HepG2 (cell line): ENCODE measurements around the gene ASAP2. TPM values are rescaled to one million over a fixed set of nuclear protein-coding genes. Genes with fewer than 3 reads are reported as not detected.

Source experiments
- polyA plus RNA-seq, 8 experiments: library from polyadenylated mRNA; depleted of rRNA in 3 of 8; stranded (reverse) in 7 of 8; unstranded in 1 of 8; fragments of >200 nt; fragmentation: Illumina TruSeq in 4 of 8; extraction: Trizol in 4 of 8; gene quantifications; 2 replicates each; pipeline versions ENCODE4 v1.2.1 to v1.2.3, GENCODE V29; 2011 to 2016; ENCODE audit warnings: low read depth in 4 of 8, missing spikeins in 1 of 8, mixed read lengths in 1 of 8; ENCODE audit not compliant: insufficient read depth in 1 of 8
- total RNA-seq, 5 experiments: library from RNA; depleted of rRNA; stranded (reverse); fragments of >200 nt; fragmentation: Illumina TruSeq; extraction: Trizol; gene quantifications; 2 replicates each; pipeline ENCODE4 v1.2.3, GENCODE V29; 2016; ENCODE audit warnings: low read depth in 1 of 5

The ASAP2 gene
- total and polyA plus RNA-seq, 2 of the 13 experiments (the other 11 are each of a cell fraction or from before 2014, with no cell fraction given): 7.3 to 22.3 TPM

Other genes starting within 250 kb of the ASAP2 start
- gene MBOAT2, start 203.1 kb upstream of the ASAP2 start, total RNA-seq (2016; rRNA removed; fragmentation: Illumina TruSeq; extraction: Trizol): 0.11 TPM in 2 replicates
- 0.09 and 0.36 TPM in 2 replicates for gene MBOAT2, start 203.1 kb upstream of the ASAP2 start, polyA plus RNA-seq (2011; rRNA removed)
- gene ITGB1BP1, start 216.7 kb downstream of the ASAP2 start, total RNA-seq (2016; rRNA removed; fragmentation: Illumina TruSeq; extraction: Trizol): 108 and 125 TPM in 2 replicates
- gene ITGB1BP1, start 216.7 kb downstream of the ASAP2 start, polyA plus RNA-seq (2011; rRNA removed): 83.6 and 106 TPM in 2 replicates
- 93.0 and 128 TPM in 2 replicates for gene CPSF3, start 216.8 kb downstream of the ASAP2 start, total RNA-seq (2016; rRNA removed; fragmentation: Illumina TruSeq; extraction: Trizol)
- 15.5 and 19.8 TPM in 2 replicates for gene CPSF3, start 216.8 kb downstream of the ASAP2 start, polyA plus RNA-seq (2011; rRNA removed)